GM12878 (cell line): ENCODE results near the gene HOXD12. TPM values are rescaled to one million over a fixed set of nuclear protein-coding genes. Genes with fewer than 3 reads are reported as not detected.

Experiments
- ATAC-seq: fragments of 200-7000 bp; cut with Tn5 transposase; 3 replicates; pipeline ENCODE4 v1.9.1; 2020; ENCODE audit warnings: mild to moderate bottlenecking, moderate library complexity
- BruUV-seq: library from RNA; stranded (reverse); fragments of 400-500 nt; replicated peaks from 2 replicates; lab custom pipeline; 2021; lab: Mats Ljungman, UMichigan
- CTCF ChIA-PET: fragments of 300-600 bp; sonication (Branson Sonifier 250); formaldehyde crosslinking; extraction: SDS; loops from one replicate; lab custom pipeline; 2021; ENCODE audit warnings: inconsistent platforms; lab: Yijun Ruan, JAX
- POLR2A ChIA-PET: fragments of 350-600 bp; formaldehyde crosslinking; extraction: SDS; loops from one replicate; lab custom pipeline; 2021; ENCODE audit warnings: inconsistent platforms; lab: Charles Lee
- RAD21 ChIA-PET: fragments of 300-600 bp; sonication (Branson Sonifier 250); formaldehyde crosslinking; loops from one replicate; lab custom pipeline; 2023; ENCODE audit warnings: antibody characterized with exemption; ENCODE audit not compliant: unreplicated experiment; lab: Charles Lee
- SMC1A ChIA-PET: fragments of 300-600 bp; sonication (Branson Sonifier 250); formaldehyde crosslinking; loops from one replicate; lab custom pipeline; 2023; ENCODE audit not compliant: unreplicated experiment, uncharacterized antibody; lab: Charles Lee
- DNase-seq: peaks from one replicate; pipeline ENCODE4 v3.0.0-alpha.2; 2011; ENCODE audit warnings: low read depth, low spot score
- FAIRE-seq: peaks from 3 replicates; lab custom pipeline; 2011; peaks lifted over from hg19 to GRCh38; lab: Jason Lieb, UNC
- H2AFZ ChIP-seq: 2 replicates; pipeline ENCODE4 v1.6.0; 2011; ENCODE audit warnings: low read depth, low read length, control low read depth; ENCODE audit not compliant: control insufficient read depth
- H3K27ac ChIP-seq: 2 replicates; pipeline ENCODE4 v1.5.1; 2011; ENCODE audit warnings: control low read depth; ENCODE audit not compliant: control insufficient read depth, insufficient read depth
- H3K27me3 ChIP-seq, 2 experiments: replicated peaks in 1 of 2; 2 replicates each; pipeline versions ENCODE4 v1.6.0 to v1.6.1; 2011; ENCODE audit warnings: low read length in 1 of 2; ENCODE audit not compliant: control insufficient read depth in 2 of 2, insufficient read depth in 2 of 2
- H3K36me3 ChIP-seq, 2 experiments: 2 replicates each; pipeline ENCODE4 v1.5.1; 2011; ENCODE audit warnings: low read length in 1 of 2; ENCODE audit not compliant: control insufficient read depth in 2 of 2, insufficient read depth in 2 of 2
- H3K4me1 ChIP-seq: 2 replicates; pipeline ENCODE4 v1.6.1; 2011; ENCODE audit warnings: mild to moderate bottlenecking, low read length, moderate library complexity, mixed read lengths; ENCODE audit not compliant: control insufficient read depth, insufficient read depth
- H3K4me2 ChIP-seq: 2 replicates; pipeline ENCODE4 v1.6.0; 2011; ENCODE audit warnings: control low read depth; ENCODE audit not compliant: control insufficient read depth, insufficient read depth
- H3K4me3 ChIP-seq: fragments of 200-600 bp; sonication (generic); 2 replicates; pipeline ENCODE4 v1.5.1; 2016
- H3K79me2 ChIP-seq: 2 replicates; pipeline ENCODE4 v1.6.0; 2011; ENCODE audit warnings: low read length; ENCODE audit not compliant: control insufficient read depth, insufficient read depth
- H3K9ac ChIP-seq: 2 replicates; pipeline ENCODE4 v1.8.0; 2011; ENCODE audit warnings: low read length, control low read depth, mixed read lengths; ENCODE audit not compliant: control insufficient read depth, insufficient read depth
- H3K9me3 ChIP-seq: replicated peaks from 3 replicates; pipeline ENCODE4 v1.5.1; 2011; ENCODE audit warnings: mild to moderate bottlenecking, low read length; ENCODE audit not compliant: control insufficient read depth, insufficient read depth
- H4K20me1 ChIP-seq: 2 replicates; pipeline ENCODE4 v1.6.0; 2011; ENCODE audit not compliant: control insufficient read depth, insufficient read depth
- CHD2 ChIP-seq: IDR thresholded peaks from 2 replicates; pipeline ENCODE4 v1.6.1; 2011; ENCODE audit warnings: low read depth, low read length, improper control_type of control experiment, borderline replicate concordance
- KDM1A ChIP-seq: fragments of 200-600 bp; sonication (generic); IDR thresholded peaks from 2 replicates; pipeline ENCODE4 v1.6.1; 2016; ENCODE audit warnings: borderline replicate concordance
- NR2C1 ChIP-seq: fragments of 450-650 bp; IDR thresholded peaks from 2 replicates; pipeline ENCODE4 v1.6.1; 2017; ENCODE audit warnings: antibody characterized with exemption, mild to moderate bottlenecking, moderate library complexity
- POLR2AphosphoS2 ChIP-seq: IDR thresholded peaks from 2 replicates; pipeline ENCODE4 v1.6.1; 2011; ENCODE audit warnings: low read depth, mild to moderate bottlenecking, low read length, improper control_type of control experiment, moderate library complexity
- POLR2AphosphoS5 ChIP-seq: IDR thresholded peaks from 2 replicates; pipeline ENCODE4 v1.6.1; 2011; ENCODE audit warnings: mild to moderate bottlenecking, low read length, inconsistent platforms
- RAD21 ChIP-seq: IDR thresholded peaks from 2 replicates; pipeline ENCODE4 v1.6.1; 2011; ENCODE audit warnings: mild to moderate bottlenecking, low read depth, low read length, moderate library complexity; ENCODE audit not compliant: insufficient read depth
- YBX1 ChIP-seq: fragments of 450-650 bp; IDR thresholded peaks from 2 replicates; pipeline ENCODE4 v1.6.1; 2016; ENCODE audit warnings: antibody characterized with exemption
- WGBS: methylation state at CpG from one replicate; pipeline ENCODE4 v1.1.6; 2016; ENCODE audit warnings: low lambda C conversion rate; ENCODE audit not compliant: insufficient replicate concordance, insufficient coverage; ENCODE audit errors: missing lambda C conversion rate; 5-methylcytosine and 5-hydroxymethylcytosine counted together
- in situ Hi-C: fragments of 300-500 bp; cut with MboI; formaldehyde crosslinking; loops from 9 replicates; pipeline ENCODE4 v1.14.3; 2018; ENCODE audit warnings: mixed read lengths
- intact Hi-C: fragments of 100-400 bp; cut with micrococcal nuclease; formaldehyde crosslinking; loops from one replicate; pipeline ENCODE4 v1.14.2; 2022; ENCODE audit not compliant: unreplicated experiment
- polyA plus RNA-seq, 11 experiments: library from polyadenylated mRNA; depleted of rRNA in 4 of 11; unstranded in 6 of 11; stranded (reverse) in 5 of 11; fragments of >200 nt; fragmentation: Nextera tagmentation in 4 of 11; fragmentation: Illumina TruSeq in 1 of 11; extraction: Ambion mirVana in 4 of 11; extraction: Trizol in 1 of 11; gene quantifications; 1 replicate in 1 of 11; 2 replicates in 10 of 11; pipeline versions ENCODE4 v1.2.1 to v1.2.3, GENCODE V29; 2011 to 2016; ENCODE audit warnings: inconsistent platforms in 2 of 11, missing spikeins in 2 of 11, low read depth in 1 of 11
- total RNA-seq, 4 experiments: library from RNA; depleted of rRNA in 3 of 4; stranded (reverse); fragments of >200 nt in 3 of 4; fragmentation: Illumina TruSeq in 1 of 4; extraction: Trizol in 1 of 4; gene quantifications; 2 replicates each; pipeline versions ENCODE4 v1.2.1 to v1.2.3, GENCODE V29; 2013 to 2021

HOXD12 gene
- total and polyA plus RNA-seq, 10 of the 15 experiments (the other 5 are each of a cell fraction or from before 2014, with no cell fraction given), result not detected

- H4K20me1 ChIP-seq, result no peaks in the 10 kb centered on the region
- CTCF ChIA-PET, result interaction anchor here (1.2 to 2.5 kb wide), 3 partner anchors 11 to 396 kb away, joined by 3 to 13 read pairs (median 6); no protein-coding TSS in a partner anchor
- DNase-seq (no peak), ATAC-seq (no peak), FAIRE-seq (no peak)
- no peak overlapping the region for H3K27ac ChIP-seq
- no peaks in the 10 kb centered on the region for H3K4me1 ChIP-seq
- in situ Hi-C loops, result no loop called here
- TF ChIP-seq POLR2AphosphoS5, result no peak
- no peak for TF ChIP-seq POLR2AphosphoS2
- no peak for TF ChIP-seq NR2C1
- TF ChIP-seq YBX1, result no peak
- no peak for TF ChIP-seq RAD21
- TF ChIP-seq CHD2, result no peak
- TF ChIP-seq KDM1A, result no peak
- TF ChIP-seq, all 136 proteins: peak for 0
- H3K9ac ChIP-seq, result no peak overlapping the region
- SMC1A ChIA-PET, result interaction anchor here (1.6 kb wide), 1 partner anchor 395 kb away, joined by 3 read pairs; no protein-coding TSS in a partner anchor
- H3K4me2 ChIP-seq, result no peak overlapping the region
- peaks cover 20% of the 10 kb centered on the region; the same call in 2 of the 3 replicates for H3K9me3 ChIP-seq
- BruUV-seq, result no TSS peak
- no peak overlapping the region for H3K4me3 ChIP-seq
- no peaks in the 10 kb centered on the region for H3K36me3 ChIP-seq
- RAD21 ChIA-PET, result interaction anchor here (0.7 to 1.0 kb wide), 3 partner anchors 395 to 398 kb away, joined by 3 read pairs; no protein-coding TSS in a partner anchor
- intact Hi-C loops, result loop anchor here (10.0 kb wide), 1 partner anchor 200 kb away; no protein-coding TSS in a partner anchor
- 51% methylated on average over 37 of the region's 40 CpGs for WGBS
- H3K79me2 ChIP-seq, result no peaks in the 10 kb centered on the region
- peaks cover 5 to 19% of the 10 kb centered on the region in 2 experiments for H3K27me3 ChIP-seq
- POLR2A ChIA-PET, result no interaction called here
- H2AFZ ChIP-seq, result no peak overlapping the region
Observed at GRCh38 chr2:176085120-176085788, 14.3 kb upstream of the HOXD12 start.
